ENCODE measurements around the gene VWF.
"Not testable (repeated sequence)": the region's sequence is repeated elsewhere in the genome, so short reads cannot be mapped to it uniquely, and the experiment has no call there.

The VWF gene

GRCh38 chr12:6145564-6145963 is 21.1 kb upstream of the VWF start:
- DNase-seq (ENCODE audit: low spot score) = no peak

- no peak for DNase-seq (ENCODE audit: low spot score)
Measured at GRCh38 chr12:6143303-6143675, 18.8 kb upstream of the VWF start.

GRCh38 chr12:6142368-6143302 is 18.2 kb upstream of the VWF start:
- DNase-seq (ENCODE audit: low spot score) = not testable (repeated sequence)

GRCh38 chr12:6141731-6142367 is 17.4 kb upstream of the VWF start:
- DNase-seq (ENCODE audit: low spot score) = not testable (repeated sequence)

GRCh38 chr12:6140651-6141447 is 16.4 kb upstream of the VWF start:
- no peak for DNase-seq (ENCODE audit: low spot score)

- DNase-seq (ENCODE audit: low spot score) = no peak
Measured at GRCh38 chr12:6135071-6135470, 10.6 kb upstream of the VWF start.

- DNase-seq (ENCODE audit: low spot score) = no peak
Measured at GRCh38 chr12:6133642-6134041, 9.2 kb upstream of the VWF start.

- DNase-seq (ENCODE audit: low spot score) = no peak
Measured at GRCh38 chr12:6132496-6132895, 8.0 kb upstream of the VWF start.

- DNase-seq (ENCODE audit: low spot score) = no peak
Measured at GRCh38 chr12:6125310-6125608, 789 bp upstream of the VWF start.

GRCh38 chr12:6123258-6123657 is 1.2 kb downstream of the VWF start:
- no peak for DNase-seq (ENCODE audit: low spot score)

GRCh38 chr12:6122201-6122600 is 2.3 kb downstream of the VWF start:
- DNase-seq (ENCODE audit: low spot score) = no peak

- DNase-seq (ENCODE audit: low spot score) = no peak
Measured at GRCh38 chr12:6120796-6121473, 3.5 kb downstream of the VWF start.

GRCh38 chr12:6118891-6119568 is 5.4 kb downstream of the VWF start:
- DNase-seq (ENCODE audit: low spot score) = no peak

GRCh38 chr12:6116471-6117021 is 7.9 kb downstream of the VWF start:
- DNase-seq (ENCODE audit: low spot score) = no peak

GRCh38 chr12:6115389-6115788 is 9.1 kb downstream of the VWF start:
- DNase-seq (ENCODE audit: low spot score) = no peak

- no peak for DNase-seq (ENCODE audit: low spot score)
Measured at GRCh38 chr12:6114476-6114870, 10.0 kb downstream of the VWF start.

GRCh38 chr12:6113691-6114475 is 10.6 kb downstream of the VWF start:
- no peak for DNase-seq (ENCODE audit: low spot score)

GRCh38 chr12:6112004-6112403 is 12.5 kb downstream of the VWF start:
- DNase-seq (ENCODE audit: low spot score) = no peak

GRCh38 chr12:6110006-6110405 is 14.5 kb downstream of the VWF start:
- DNase-seq (ENCODE audit: low spot score) = no peak

GRCh38 chr12:6106218-6106617 is 18.3 kb downstream of the VWF start:
- DNase-seq (ENCODE audit: low spot score) = no peak

- no peak for DNase-seq (ENCODE audit: low spot score)
Measured at GRCh38 chr12:6104842-6105241, 19.6 kb downstream of the VWF start.
